ENCODE results near the gene PRKN. TPM values are rescaled to one million over a fixed set of nuclear protein-coding genes. Genes with fewer than 3 reads are reported as not detected.

Gene PRKN
- total RNA-seq, 1 experiment from 2014 or later: 2.0 TPM

- Histone ChIP-seq H3K4ac (ENCODE audit: low read depth, low read length) (no peak overlapping the region), H3T11ph (ENCODE audit: low read length) (no peak overlapping the region), H3K9me3 (ENCODE audit: control insufficient read depth, low read depth, low read length) (no peaks in the 10 kb centered on the region), H3K4me2 (ENCODE audit: insufficient read depth, insufficient read length, low read length) (no peak overlapping the region), H3K23ac (ENCODE audit: insufficient read length, low read depth, low read length) (no peak overlapping the region), H3K14ac (ENCODE audit: insufficient read depth, low read length) (no peak overlapping the region), H3K23me2 (ENCODE audit: insufficient read length, low read depth, low read length, poor library complexity, severe bottlenecking) (no peaks in the 10 kb centered on the region), H2BK5ac (ENCODE audit: insufficient read length, low read length) (no peak overlapping the region), H2AFZ (ENCODE audit: low read length) (no peak overlapping the region), H3K79me1 (ENCODE audit: insufficient read depth, low read depth, low read length, poor library complexity, severe bottlenecking) (no peaks in the 10 kb centered on the region), H3K27me3 (ENCODE audit: insufficient read depth, low read length) (no peaks in the 10 kb centered on the region), H3K79me2 (ENCODE audit: insufficient read depth, low read length) (no peaks in the 10 kb centered on the region), H2BK12ac (ENCODE audit: insufficient read length, low read depth, low read length) (no peak overlapping the region), H2BK120ac (ENCODE audit: low read depth, low read length, poor library complexity, severe bottlenecking) (no peak overlapping the region), H4K5ac (ENCODE audit: insufficient read length, low read depth, low read length) (no peak overlapping the region), H3K9ac (ENCODE audit: extremely low read depth, insufficient read length, low read length) (no peak overlapping the region), H2BK15ac (ENCODE audit: low read depth, low read length) (no peak overlapping the region), H3K18ac (ENCODE audit: insufficient read length, low read depth, low read length) (no peak overlapping the region), H4K20me1 (ENCODE audit: control insufficient read depth, insufficient read depth, insufficient read length) (no peaks in the 10 kb centered on the region), H4K91ac (ENCODE audit: insufficient read length, low read depth, low read length) (no peak overlapping the region), H3K27ac (ENCODE audit: insufficient read length, low read depth, low read length) (no peak overlapping the region), H2BK20ac (ENCODE audit: low read depth, low read length, poor library complexity, severe bottlenecking) (no peak overlapping the region), H2AK5ac (ENCODE audit: insufficient read length, low read length) (no peak overlapping the region), H4K8ac (replicated peaks; ENCODE audit: insufficient read length, low read depth, low read length) (no peak overlapping the region), H3K4me1 (ENCODE audit: insufficient read depth, low read length) (no peaks in the 10 kb centered on the region), H3K56ac (ENCODE audit: insufficient read length, low read depth, low read length) (no peak overlapping the region)
- peaks cover 18% of the 10 kb centered on the region for H3K27me3 Mint-ChIP-seq (ENCODE audit: low read depth)
- no CpG with 5 or more reads among the region's 3 CpGs for WGBS (ENCODE audit: extremely low coverage, insufficient read length, low lambda C conversion rate)
- no peak overlapping the region for H3K4me3 Mint-ChIP-seq
- no peak overlapping the region for H3K27ac Mint-ChIP-seq
- no peak for TF ChIP-seq CTCF (conservative IDR thresholded peaks at IDR 0.05)
- H3K36me3 Mint-ChIP-seq (ENCODE audit: insufficient read depth in 1 of 3, low read depth in 3 of 3): no peaks in the 10 kb centered on the region
- DNase-seq: no peak
- H3K4me1 Mint-ChIP-seq: peaks cover 23 to 42% of the 10 kb centered on the region in 2 experiments
- H3K9me3 Mint-ChIP-seq: no peaks in the 10 kb centered on the region
These were observed 1289.7 kb downstream of the PRKN start for GRCh38 chr6:161437851-161438250.
